ENCODE results near the gene CIAO3. TPM values are rescaled to one million over a fixed set of nuclear protein-coding genes. Genes with fewer than 3 reads are reported as not detected.
A peak's percentile ranks its signal among the peaks of the same experiment; 100 is the strongest.

Gene CIAO3
- polyA plus RNA-seq, 3 donors = 8.6 to 41.1 (median 11.8) TPM

DNA sequence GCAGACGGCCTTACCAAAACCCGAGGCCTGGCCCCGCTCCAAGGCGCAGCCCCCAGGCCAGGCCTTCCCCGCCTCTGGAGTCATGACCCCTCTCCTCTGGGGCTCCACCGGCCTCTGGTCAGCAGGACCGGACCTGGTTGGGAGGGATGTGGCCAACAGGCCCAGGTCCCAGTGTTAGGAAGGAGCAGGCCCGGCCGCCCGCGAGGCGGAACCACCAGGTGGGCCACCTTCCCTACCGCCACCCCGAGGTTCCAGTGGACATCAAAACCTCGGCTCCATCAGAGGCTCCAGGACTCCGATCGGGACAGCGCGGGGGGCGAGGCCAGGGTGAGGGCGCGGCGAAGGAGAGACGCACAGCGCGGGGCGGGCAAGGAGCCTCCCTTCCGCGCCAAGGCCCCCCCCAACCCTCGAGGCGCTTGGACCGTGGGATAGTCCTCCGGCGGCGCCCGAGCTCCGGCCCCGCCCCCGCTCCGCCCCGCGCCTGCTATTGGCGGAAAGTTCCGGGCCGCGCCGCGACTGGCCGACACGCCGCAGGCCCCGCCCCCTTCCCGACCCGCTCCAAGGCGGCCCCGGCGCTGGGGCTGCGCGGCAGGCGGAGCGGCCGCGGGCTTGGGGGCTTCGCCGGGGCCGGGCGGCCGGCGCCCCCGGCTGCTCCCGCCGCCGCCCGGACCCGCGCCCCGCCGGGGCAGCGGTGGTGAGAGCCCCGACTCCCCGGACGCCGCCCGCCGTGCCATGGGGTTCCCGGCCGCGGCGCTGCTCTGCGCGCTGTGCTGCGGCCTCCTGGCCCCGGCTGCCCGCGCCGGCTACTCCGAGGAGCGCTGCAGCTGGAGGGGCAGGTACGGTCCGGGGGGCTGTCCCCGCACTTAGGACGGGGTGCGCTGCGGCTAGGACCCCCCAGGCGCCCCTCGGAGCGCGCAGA is 26.0 kb downstream of the CIAO3 start, which contains the start of gene METRN:
TSS of gene METRN (plus strand) at position 561 of the 919 bp plus-strand sequence. CDS start at position 733, 172 bp downstream.
- Histone ChIP-seq H4K20me1 (ENCODE audit: insufficient read depth, low read length) (no peaks in the 10 kb centered on the region), H3K9me3 (replicated peaks in 1 of 2; ENCODE audit: control insufficient read depth in 1 of 2, insufficient read depth in 1 of 2, low read length in 2 of 2) (peaks cover 4 to 9% of the 10 kb centered on the region in 2 donors), H3K27me3 (ENCODE audit: control insufficient read depth in 2 of 2, insufficient read depth in 2 of 2, low read length in 2 of 2) (peaks cover 11 to 72% of the 10 kb centered on the region in 2 donors), H3K4me3 (replicated peaks in 1 of 3; ENCODE audit: low read depth in 2 of 3, low read length in 3 of 3) (peak within 1 kb of the TSS in 1 of 3 experiments; percentile 71), H3K4me1 (ENCODE audit: control insufficient read depth in 1 of 2, insufficient read depth in 2 of 2, low read length in 2 of 2) (peaks cover 14 to 24% of the 10 kb centered on the region in 2 donors), H3K4me2 (replicated peaks; ENCODE audit: extremely low read depth, low read length, poor library complexity, severe bottlenecking) (peak within 1 kb of the TSS; percentile 84), H3K36me3 (replicated peaks in 1 of 2; ENCODE audit: control insufficient read depth in 1 of 2, insufficient read depth in 2 of 2, low read length in 2 of 2) (no peaks in the 10 kb centered on the region), H2AFZ (ENCODE audit: insufficient read depth, low read depth, low read length, poor library complexity, severe bottlenecking) (peak within 1 kb of the TSS; percentile 74), H3K9ac (ENCODE audit: insufficient read depth, low read length, poor library complexity, severe bottlenecking) (peak within 1 kb of the TSS; percentile 4), H3K79me2 (ENCODE audit: insufficient read depth, low read length) (no peaks in the 10 kb centered on the region), H3K27ac (ENCODE audit: low read depth in 1 of 2, low read length in 2 of 2) (no peak within 1 kb of the TSS)
- TF ChIP-seq, protein P1, sequence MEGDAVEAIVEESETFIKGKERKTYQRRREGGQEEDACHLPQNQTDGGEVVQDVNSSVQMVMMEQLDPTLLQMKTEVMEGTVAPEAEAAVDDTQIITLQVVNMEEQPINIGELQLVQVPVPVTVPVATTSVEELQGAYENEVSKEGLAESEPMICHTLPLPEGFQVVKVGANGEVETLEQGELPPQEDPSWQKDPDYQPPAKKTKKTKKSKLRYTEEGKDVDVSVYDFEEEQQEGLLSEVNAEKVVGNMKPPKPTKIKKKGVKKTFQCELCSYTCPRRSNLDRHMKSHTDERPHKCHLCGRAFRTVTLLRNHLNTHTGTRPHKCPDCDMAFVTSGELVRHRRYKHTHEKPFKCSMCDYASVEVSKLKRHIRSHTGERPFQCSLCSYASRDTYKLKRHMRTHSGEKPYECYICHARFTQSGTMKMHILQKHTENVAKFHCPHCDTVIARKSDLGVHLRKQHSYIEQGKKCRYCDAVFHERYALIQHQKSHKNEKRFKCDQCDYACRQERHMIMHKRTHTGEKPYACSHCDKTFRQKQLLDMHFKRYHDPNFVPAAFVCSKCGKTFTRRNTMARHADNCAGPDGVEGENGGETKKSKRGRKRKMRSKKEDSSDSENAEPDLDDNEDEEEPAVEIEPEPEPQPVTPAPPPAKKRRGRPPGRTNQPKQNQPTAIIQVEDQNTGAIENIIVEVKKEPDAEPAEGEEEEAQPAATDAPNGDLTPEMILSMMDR (IDR thresholded peaks at IDR 0.05) = no peak
- DNase-seq = peak; percentile 76 to 83 (median 80)
- WGBS (ENCODE audit: insufficient coverage) = 4% methylated on average over 106 of the region's 108 CpGs
- Mint-ChIP-seq H3K36me3 (peaks cover 0 to 3% of the 10 kb centered on the region in 2 donors), H3K27ac (no peak within 1 kb of the TSS), H3K9me3 (peaks cover 0 to 7% (median 0%) of the 10 kb centered on the region in 7 donors), H3K4me1 (peaks cover 9% of the 10 kb centered on the region), H3K27me3 (ENCODE audit: low read depth in 3 of 3) (peaks cover 45 to 75% (median 59%) of the 10 kb centered on the region in 3 donors), H3K4me3 (peak within 1 kb of the TSS; percentile 64 to 83)
- intact Hi-C loops (cut with micrococcal nuclease) = no loop called here

- intact Hi-C loops (cut with micrococcal nuclease) = no loop called here
Measured at GRCh38 chr16:714079-714478, 26.7 kb downstream of the CIAO3 start.

More at GRCh38 chr16:714079-714478, 26.7 kb downstream of the CIAO3 start:
- peaks cover 43 to 75% (median 58%) of the 10 kb centered on the region in 3 donors for H3K27me3 Mint-ChIP-seq (ENCODE audit: low read depth in 3 of 3)
- peaks cover 0 to 7% (median 0%) of the 10 kb centered on the region in 7 donors for H3K9me3 Mint-ChIP-seq
- peak overlapping the region in 1 of 2 donors; percentile 67 for H3K4me3 Mint-ChIP-seq
- no peaks in the 10 kb centered on the region for H4K20me1 ChIP-seq (ENCODE audit: insufficient read depth, low read length)
- no peak for DNase-seq
- H3K36me3 ChIP-seq (replicated peaks in 1 of 2; ENCODE audit: control insufficient read depth in 1 of 2, insufficient read depth in 2 of 2, low read length in 2 of 2) = no peaks in the 10 kb centered on the region
- H3K27ac ChIP-seq (ENCODE audit: low read depth in 1 of 2, low read length in 2 of 2) = no peak overlapping the region
- peaks cover 0 to 3% of the 10 kb centered on the region in 2 donors for H3K36me3 Mint-ChIP-seq
- peaks cover 4 to 9% of the 10 kb centered on the region in 2 donors for H3K9me3 ChIP-seq (replicated peaks in 1 of 2; ENCODE audit: control insufficient read depth in 1 of 2, insufficient read depth in 1 of 2, low read length in 2 of 2)
- H3K4me1 Mint-ChIP-seq = peaks cover 8% of the 10 kb centered on the region
- 55% methylated on average over 11 of the region's 11 CpGs for WGBS (ENCODE audit: insufficient coverage)
- no peak overlapping the region for H2AFZ ChIP-seq (ENCODE audit: insufficient read depth, low read depth, low read length, poor library complexity, severe bottlenecking)
- no peaks in the 10 kb centered on the region for H3K79me2 ChIP-seq (ENCODE audit: insufficient read depth, low read length)
- H3K4me1 ChIP-seq (ENCODE audit: control insufficient read depth in 1 of 2, insufficient read depth in 2 of 2, low read length in 2 of 2) = peaks cover 12 to 22% of the 10 kb centered on the region in 2 donors
- no peak overlapping the region for H3K4me3 ChIP-seq (replicated peaks in 1 of 3; ENCODE audit: low read depth in 2 of 3, low read length in 3 of 3)
- H3K4me2 ChIP-seq (replicated peaks; ENCODE audit: extremely low read depth, low read length, poor library complexity, severe bottlenecking) = no peak overlapping the region
- peaks cover 11 to 72% of the 10 kb centered on the region in 2 donors for H3K27me3 ChIP-seq (ENCODE audit: control insufficient read depth in 2 of 2, insufficient read depth in 2 of 2, low read length in 2 of 2)
- H3K9ac ChIP-seq (ENCODE audit: insufficient read depth, low read length, poor library complexity, severe bottlenecking) = no peak overlapping the region
- TF ChIP-seq, protein P1 (IDR thresholded peaks at IDR 0.05) = no peak
- H3K27ac Mint-ChIP-seq = no peak overlapping the region

Data from CD14-positive monocyte (primary cell).